ENCODE data around the gene NAA10. TPM values are rescaled to one million over a fixed set of nuclear protein-coding genes. Genes with fewer than 3 reads are reported as not detected.

NAA10 gene
- total and polyA plus RNA-seq, 2 donors from 2014 or later, result 79.3 to 120 TPM

GRCh38 chrX:153884136-153884535 is 50.7 kb downstream of the NAA10 start:
- intact Hi-C loops (cut with DNase I), result no loop called here
- no peaks in the 10 kb centered on the region for H3K36me3 ChIP-seq (ENCODE audit: control insufficient read depth in 2 of 3, insufficient read depth in 3 of 3, low read length in 3 of 3)
- no peak overlapping the region for H3K9ac ChIP-seq (ENCODE audit: low read length in 3 of 3)
- FAIRE-seq (no peak), DNase-seq (no peak)
- H3K4me3 ChIP-seq (ENCODE audit: low read length in 3 of 3), result no peak overlapping the region
- TF ChIP-seq, protein P1, sequence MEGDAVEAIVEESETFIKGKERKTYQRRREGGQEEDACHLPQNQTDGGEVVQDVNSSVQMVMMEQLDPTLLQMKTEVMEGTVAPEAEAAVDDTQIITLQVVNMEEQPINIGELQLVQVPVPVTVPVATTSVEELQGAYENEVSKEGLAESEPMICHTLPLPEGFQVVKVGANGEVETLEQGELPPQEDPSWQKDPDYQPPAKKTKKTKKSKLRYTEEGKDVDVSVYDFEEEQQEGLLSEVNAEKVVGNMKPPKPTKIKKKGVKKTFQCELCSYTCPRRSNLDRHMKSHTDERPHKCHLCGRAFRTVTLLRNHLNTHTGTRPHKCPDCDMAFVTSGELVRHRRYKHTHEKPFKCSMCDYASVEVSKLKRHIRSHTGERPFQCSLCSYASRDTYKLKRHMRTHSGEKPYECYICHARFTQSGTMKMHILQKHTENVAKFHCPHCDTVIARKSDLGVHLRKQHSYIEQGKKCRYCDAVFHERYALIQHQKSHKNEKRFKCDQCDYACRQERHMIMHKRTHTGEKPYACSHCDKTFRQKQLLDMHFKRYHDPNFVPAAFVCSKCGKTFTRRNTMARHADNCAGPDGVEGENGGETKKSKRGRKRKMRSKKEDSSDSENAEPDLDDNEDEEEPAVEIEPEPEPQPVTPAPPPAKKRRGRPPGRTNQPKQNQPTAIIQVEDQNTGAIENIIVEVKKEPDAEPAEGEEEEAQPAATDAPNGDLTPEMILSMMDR (IDR thresholded peaks at IDR 0.05; ENCODE audit: borderline replicate concordance, extremely low read depth, insufficient read depth), result no peak
- H3K27me3 ChIP-seq (ENCODE audit: control insufficient read depth, insufficient read depth, low read length), result peaks cover 10% of the 10 kb centered on the region
- H3K4me1 ChIP-seq (ENCODE audit: control insufficient read depth in 2 of 3, insufficient read depth in 2 of 3, low read depth in 1 of 3, low read length in 3 of 3), result peaks cover 0 to 2% (median 0%) of the 10 kb centered on the region in 3 donors
- no peak overlapping the region for H3K27ac ChIP-seq (ENCODE audit: low read depth in 2 of 2, low read length in 2 of 2)
- no peaks in the 10 kb centered on the region for H3K9me3 ChIP-seq (ENCODE audit: control insufficient read depth in 2 of 3, insufficient read depth in 1 of 3, low read length in 3 of 3)

DNA sequence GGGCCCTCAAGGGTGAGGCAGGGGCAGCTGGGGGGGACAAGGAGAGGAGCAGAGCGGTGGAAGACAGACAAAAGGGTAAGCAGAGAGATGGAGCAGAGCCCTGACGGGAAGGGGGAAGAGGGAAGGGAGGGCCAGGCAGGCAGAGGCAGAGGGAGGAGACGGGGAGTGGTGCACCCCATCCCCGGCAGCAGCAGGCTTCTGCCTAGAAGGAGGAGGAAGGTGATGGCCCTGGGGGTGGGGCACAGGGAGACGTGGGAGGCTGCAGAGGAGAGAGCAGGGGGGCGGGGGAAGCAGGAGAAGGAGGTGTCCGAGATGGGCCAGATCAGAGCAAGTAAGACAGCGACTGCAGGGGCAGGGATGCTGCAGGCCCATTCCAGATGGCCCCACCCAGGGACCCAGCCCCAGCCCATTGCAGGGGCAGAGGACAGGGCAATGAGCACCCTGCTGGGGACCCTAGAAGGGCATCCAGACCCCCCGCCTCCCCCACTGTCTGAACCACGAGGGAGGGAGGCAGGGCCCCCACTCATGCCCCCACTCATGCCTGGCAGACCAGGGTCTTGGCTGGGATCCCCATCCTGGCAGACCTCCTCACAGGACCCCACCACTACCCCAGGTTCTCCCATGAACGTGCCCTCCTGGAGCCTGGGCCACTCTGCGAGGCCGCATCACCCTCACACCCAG is 51.5 kb downstream of the NAA10 start:
- DNase-seq (peak in 1 of 5 donors; percentile 55), FAIRE-seq (no peak)
- Histone ChIP-seq H3K9ac (ENCODE audit: low read length in 3 of 3) (no peak overlapping the region), H3K36me3 (ENCODE audit: control insufficient read depth in 2 of 3, insufficient read depth in 3 of 3, low read length in 3 of 3) (no peaks in the 10 kb centered on the region), H3K27ac (ENCODE audit: low read depth in 2 of 2, low read length in 2 of 2) (no peak overlapping the region), H3K27me3 (ENCODE audit: control insufficient read depth, insufficient read depth, low read length) (peaks cover 9% of the 10 kb centered on the region), H3K9me3 (ENCODE audit: control insufficient read depth in 2 of 3, insufficient read depth in 1 of 3, low read length in 3 of 3) (no peaks in the 10 kb centered on the region), H3K4me1 (ENCODE audit: control insufficient read depth in 2 of 3, insufficient read depth in 2 of 3, low read depth in 1 of 3, low read length in 3 of 3) (peaks cover 0 to 2% (median 0%) of the 10 kb centered on the region in 3 donors), H3K4me3 (ENCODE audit: low read length in 3 of 3) (no peak overlapping the region)
- intact Hi-C loops (cut with DNase I), result no loop called here
- TF ChIP-seq, protein P1 (IDR thresholded peaks at IDR 0.05; ENCODE audit: borderline replicate concordance, extremely low read depth, insufficient read depth), result no peak

DNA sequence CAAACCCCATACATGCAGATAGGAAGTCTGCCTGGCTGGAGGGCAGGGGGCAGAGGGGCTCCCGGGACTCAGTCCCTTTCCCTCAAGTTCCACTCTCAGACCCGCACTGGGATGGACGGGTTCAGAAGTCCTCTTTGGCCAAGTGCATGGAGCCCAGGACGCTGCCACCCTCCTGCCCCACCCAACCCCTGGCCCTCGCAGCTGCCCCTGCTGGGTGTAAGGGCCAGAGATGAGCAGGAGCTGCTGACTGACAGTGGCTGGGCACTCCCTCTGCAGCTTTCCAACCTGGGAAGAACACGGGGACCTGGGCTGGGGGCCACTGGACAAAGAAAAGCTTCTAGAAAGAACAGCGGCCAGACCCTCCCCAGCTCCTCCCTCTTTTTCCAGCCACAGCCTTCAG is 52.3 kb downstream of the NAA10 start:
- H3K4me1 ChIP-seq (ENCODE audit: control insufficient read depth in 2 of 3, insufficient read depth in 2 of 3, low read depth in 1 of 3, low read length in 3 of 3), result peaks cover 0 to 2% (median 0%) of the 10 kb centered on the region in 3 donors
- intact Hi-C loops (cut with DNase I), result no loop called here
- DNase-seq (peak in 1 of 5 donors; percentile 54), FAIRE-seq (no peak)
- H3K36me3 ChIP-seq (ENCODE audit: control insufficient read depth in 2 of 3, insufficient read depth in 3 of 3, low read length in 3 of 3), result no peaks in the 10 kb centered on the region
- no peak overlapping the region for H3K27ac ChIP-seq (ENCODE audit: low read depth in 2 of 2, low read length in 2 of 2)
- no peak overlapping the region for H3K4me3 ChIP-seq (ENCODE audit: low read length in 3 of 3)
- H3K9ac ChIP-seq (ENCODE audit: low read length in 3 of 3), result no peak overlapping the region
- TF ChIP-seq, protein P1 (IDR thresholded peaks at IDR 0.05; ENCODE audit: borderline replicate concordance, extremely low read depth, insufficient read depth), result no peak
- peaks cover 7% of the 10 kb centered on the region for H3K27me3 ChIP-seq (ENCODE audit: control insufficient read depth, insufficient read depth, low read length)
- H3K9me3 ChIP-seq (ENCODE audit: control insufficient read depth in 2 of 3, insufficient read depth in 1 of 3, low read length in 3 of 3), result no peaks in the 10 kb centered on the region

Measured in kidney (tissue), 14 donors.